ENCODE measurements around the gene EIF3L. TPM values are rescaled to one million over a fixed set of nuclear protein-coding genes. Genes with fewer than 3 reads are reported as not detected.

Gene EIF3L
- polyA plus RNA-seq, 1 of the 3 experiments (the other 2 are of a cell fraction), result 478 TPM

DNA sequence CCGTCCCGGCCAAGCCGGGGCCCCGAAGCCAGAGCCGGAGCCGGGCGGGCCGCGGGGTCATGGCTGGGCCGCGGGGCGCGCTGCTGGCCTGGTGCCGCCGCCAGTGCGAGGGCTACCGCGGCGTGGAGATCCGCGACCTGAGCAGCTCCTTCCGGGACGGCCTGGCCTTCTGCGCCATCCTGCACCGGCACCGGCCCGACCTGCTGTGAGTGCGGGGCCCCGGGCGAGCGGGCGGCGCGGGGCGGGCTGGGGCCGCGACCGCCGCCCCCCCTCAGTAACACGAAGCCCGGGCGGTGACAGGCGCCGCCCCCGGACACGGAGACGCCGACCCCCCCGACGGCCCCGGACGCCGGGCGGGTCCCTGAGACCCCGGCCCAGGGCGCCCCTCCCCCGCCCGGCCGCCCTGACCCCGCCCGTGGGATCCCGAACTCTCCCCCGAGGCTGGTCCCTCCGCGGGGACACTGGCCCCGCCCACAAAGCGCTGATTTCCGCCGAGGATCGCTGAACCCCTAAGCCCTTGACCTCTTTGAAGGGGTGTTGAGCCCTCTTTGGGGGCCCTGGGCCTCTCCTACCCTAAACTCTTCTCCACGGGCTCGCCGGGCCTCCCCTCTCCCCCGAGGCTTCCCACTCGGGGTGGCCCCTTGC lies 57.3 kb downstream of the EIF3L start:
- CTCF ChIA-PET, result interaction anchor here (0.5 to 1.7 kb wide), 19 partner anchors 9 to 225 kb away, joined by 3 to 8 read pairs (median 3); no protein-coding TSS in a partner anchor
- Histone ChIP-seq H3F3A (replicated peaks; ENCODE audit: insufficient read depth) (peaks cover 18% of the 10 kb centered on the region), H3K79me2 (ENCODE audit: insufficient read depth) (peaks cover 52% of the 10 kb centered on the region), H3K27me3 (ENCODE audit: insufficient read depth) (no peaks in the 10 kb centered on the region), H3K4me1 (ENCODE audit: control insufficient read depth in 1 of 2, insufficient read depth in 2 of 2, low read depth in 1 of 2, low read length in 1 of 2) (peaks cover 9 to 18% of the 10 kb centered on the region in 2 experiments; a peak in 3 of 4 replicates), H3K4me2 (peak overlapping the region; percentile 98), H3K9ac (peak overlapping the region; percentile 85), H3K27ac (ENCODE audit: low read depth in 2 of 2, low read length in 1 of 2) (peak overlapping the region; percentile 47 to 62; a peak in 3 of 4 replicates), H2AFZ (ENCODE audit: low read depth) (no peak overlapping the region), H3K9me2 (no peaks in the 10 kb centered on the region), H3K36me3 (replicated peaks in 1 of 2; ENCODE audit: control insufficient read depth in 1 of 2, insufficient read depth in 2 of 2, low read length in 1 of 2) (no peaks in the 10 kb centered on the region), H3K4me3 (ENCODE audit: low read depth in 2 of 2, low read length in 1 of 2) (peak overlapping the region; percentile 68 to 87), H4K20me1 (ENCODE audit: insufficient read depth) (peaks cover 34% of the 10 kb centered on the region), H3K9me3 (no peaks in the 10 kb centered on the region)
- 5% methylated on average over 16 of the region's 75 CpGs for WGBS (ENCODE audit: low lambda C conversion rate)
- TF ChIP-seq NFIC (IDR thresholded peaks at IDR 0.05; ENCODE audit: borderline replicate concordance), result no peak
- TF ChIP-seq, protein P1, sequence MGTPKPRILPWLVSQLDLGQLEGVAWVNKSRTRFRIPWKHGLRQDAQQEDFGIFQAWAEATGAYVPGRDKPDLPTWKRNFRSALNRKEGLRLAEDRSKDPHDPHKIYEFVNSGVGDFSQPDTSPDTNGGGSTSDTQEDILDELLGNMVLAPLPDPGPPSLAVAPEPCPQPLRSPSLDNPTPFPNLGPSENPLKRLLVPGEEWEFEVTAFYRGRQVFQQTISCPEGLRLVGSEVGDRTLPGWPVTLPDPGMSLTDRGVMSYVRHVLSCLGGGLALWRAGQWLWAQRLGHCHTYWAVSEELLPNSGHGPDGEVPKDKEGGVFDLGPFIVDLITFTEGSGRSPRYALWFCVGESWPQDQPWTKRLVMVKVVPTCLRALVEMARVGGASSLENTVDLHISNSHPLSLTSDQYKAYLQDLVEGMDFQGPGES (IDR thresholded peaks at IDR 0.05; ENCODE audit: low read depth, low read length), result no peak
- no peak for TF ChIP-seq GATA2 (CRISPR knock-in tag; IDR thresholded peaks at IDR 0.05)
- TF ChIP-seq, protein P2, sequence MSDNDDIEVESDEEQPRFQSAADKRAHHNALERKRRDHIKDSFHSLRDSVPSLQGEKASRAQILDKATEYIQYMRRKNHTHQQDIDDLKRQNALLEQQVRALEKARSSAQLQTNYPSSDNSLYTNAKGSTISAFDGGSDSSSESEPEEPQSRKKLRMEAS (IDR thresholded peaks at IDR 0.05; ENCODE audit: low read depth), result no peak
- no peak for TF ChIP-seq RXRA (IDR thresholded peaks at IDR 0.05; ENCODE audit: borderline replicate concordance, low read depth)
- no peak for TF ChIP-seq TEAD4 (IDR thresholded peaks at IDR 0.05; ENCODE audit: borderline replicate concordance, insufficient read depth)
- no peak for TF ChIP-seq EP300 (IDR thresholded peaks at IDR 0.05; ENCODE audit: borderline replicate concordance in 1 of 2, low read depth in 1 of 2, low read length in 1 of 2)
- no peak for TF ChIP-seq POLR2AphosphoS5 (IDR thresholded peaks at IDR 0.05; ENCODE audit: low read depth, low read length)
- TF ChIP-seq SMC3 (IDR thresholded peaks at IDR 0.05; ENCODE audit: low read depth, low read length), result no peak
- TF ChIP-seq, protein P3, sequence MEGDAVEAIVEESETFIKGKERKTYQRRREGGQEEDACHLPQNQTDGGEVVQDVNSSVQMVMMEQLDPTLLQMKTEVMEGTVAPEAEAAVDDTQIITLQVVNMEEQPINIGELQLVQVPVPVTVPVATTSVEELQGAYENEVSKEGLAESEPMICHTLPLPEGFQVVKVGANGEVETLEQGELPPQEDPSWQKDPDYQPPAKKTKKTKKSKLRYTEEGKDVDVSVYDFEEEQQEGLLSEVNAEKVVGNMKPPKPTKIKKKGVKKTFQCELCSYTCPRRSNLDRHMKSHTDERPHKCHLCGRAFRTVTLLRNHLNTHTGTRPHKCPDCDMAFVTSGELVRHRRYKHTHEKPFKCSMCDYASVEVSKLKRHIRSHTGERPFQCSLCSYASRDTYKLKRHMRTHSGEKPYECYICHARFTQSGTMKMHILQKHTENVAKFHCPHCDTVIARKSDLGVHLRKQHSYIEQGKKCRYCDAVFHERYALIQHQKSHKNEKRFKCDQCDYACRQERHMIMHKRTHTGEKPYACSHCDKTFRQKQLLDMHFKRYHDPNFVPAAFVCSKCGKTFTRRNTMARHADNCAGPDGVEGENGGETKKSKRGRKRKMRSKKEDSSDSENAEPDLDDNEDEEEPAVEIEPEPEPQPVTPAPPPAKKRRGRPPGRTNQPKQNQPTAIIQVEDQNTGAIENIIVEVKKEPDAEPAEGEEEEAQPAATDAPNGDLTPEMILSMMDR (IDR thresholded peaks at IDR 0.05), result no peak
- peak; percentile 78 for DNase-seq
- POLR2A ChIA-PET, result interaction anchor here (0.6 to 1.4 kb wide), 6 partner anchors 10 to 63 kb away, joined by 3 to 9 read pairs (median 4); partner anchors contain the start of gene ANKRD54

Measured in SK-N-SH (cell line).